ENCODE data around the gene UNC80.

DNA sequence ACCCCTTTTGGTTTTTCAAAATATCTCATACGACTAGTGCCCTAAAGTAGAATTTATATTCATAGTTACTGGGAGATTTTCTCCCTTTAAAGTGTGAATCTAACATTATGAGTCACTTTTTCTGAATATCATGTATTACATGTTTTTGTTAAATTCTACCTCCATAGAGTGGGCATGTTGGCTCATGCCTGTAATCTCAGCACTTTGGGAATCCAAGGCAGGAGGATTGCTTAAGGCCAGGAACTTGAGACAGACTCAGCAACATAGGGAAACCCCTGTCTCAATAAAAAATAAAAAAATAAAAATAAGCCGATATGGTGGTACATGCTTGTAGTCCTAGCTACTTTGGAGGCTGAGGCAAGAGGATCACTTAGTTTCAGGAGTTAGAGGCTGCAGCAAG is 45.3 kb upstream of the UNC80 start:
- TF ChIP-seq, protein P1, sequence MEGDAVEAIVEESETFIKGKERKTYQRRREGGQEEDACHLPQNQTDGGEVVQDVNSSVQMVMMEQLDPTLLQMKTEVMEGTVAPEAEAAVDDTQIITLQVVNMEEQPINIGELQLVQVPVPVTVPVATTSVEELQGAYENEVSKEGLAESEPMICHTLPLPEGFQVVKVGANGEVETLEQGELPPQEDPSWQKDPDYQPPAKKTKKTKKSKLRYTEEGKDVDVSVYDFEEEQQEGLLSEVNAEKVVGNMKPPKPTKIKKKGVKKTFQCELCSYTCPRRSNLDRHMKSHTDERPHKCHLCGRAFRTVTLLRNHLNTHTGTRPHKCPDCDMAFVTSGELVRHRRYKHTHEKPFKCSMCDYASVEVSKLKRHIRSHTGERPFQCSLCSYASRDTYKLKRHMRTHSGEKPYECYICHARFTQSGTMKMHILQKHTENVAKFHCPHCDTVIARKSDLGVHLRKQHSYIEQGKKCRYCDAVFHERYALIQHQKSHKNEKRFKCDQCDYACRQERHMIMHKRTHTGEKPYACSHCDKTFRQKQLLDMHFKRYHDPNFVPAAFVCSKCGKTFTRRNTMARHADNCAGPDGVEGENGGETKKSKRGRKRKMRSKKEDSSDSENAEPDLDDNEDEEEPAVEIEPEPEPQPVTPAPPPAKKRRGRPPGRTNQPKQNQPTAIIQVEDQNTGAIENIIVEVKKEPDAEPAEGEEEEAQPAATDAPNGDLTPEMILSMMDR (IDR thresholded peaks at IDR 0.05; ENCODE audit: borderline replicate concordance, extremely low read depth, low read length, poor library complexity, severe bottlenecking) = no peak
- no peak for TF ChIP-seq EZH2 (IDR thresholded peaks at IDR 0.05; ENCODE audit: borderline replicate concordance, low read depth, low read length, severe bottlenecking)
